ENCODE measurements around the gene CREB3L2.

- TF ChIP-seq, protein P1, sequence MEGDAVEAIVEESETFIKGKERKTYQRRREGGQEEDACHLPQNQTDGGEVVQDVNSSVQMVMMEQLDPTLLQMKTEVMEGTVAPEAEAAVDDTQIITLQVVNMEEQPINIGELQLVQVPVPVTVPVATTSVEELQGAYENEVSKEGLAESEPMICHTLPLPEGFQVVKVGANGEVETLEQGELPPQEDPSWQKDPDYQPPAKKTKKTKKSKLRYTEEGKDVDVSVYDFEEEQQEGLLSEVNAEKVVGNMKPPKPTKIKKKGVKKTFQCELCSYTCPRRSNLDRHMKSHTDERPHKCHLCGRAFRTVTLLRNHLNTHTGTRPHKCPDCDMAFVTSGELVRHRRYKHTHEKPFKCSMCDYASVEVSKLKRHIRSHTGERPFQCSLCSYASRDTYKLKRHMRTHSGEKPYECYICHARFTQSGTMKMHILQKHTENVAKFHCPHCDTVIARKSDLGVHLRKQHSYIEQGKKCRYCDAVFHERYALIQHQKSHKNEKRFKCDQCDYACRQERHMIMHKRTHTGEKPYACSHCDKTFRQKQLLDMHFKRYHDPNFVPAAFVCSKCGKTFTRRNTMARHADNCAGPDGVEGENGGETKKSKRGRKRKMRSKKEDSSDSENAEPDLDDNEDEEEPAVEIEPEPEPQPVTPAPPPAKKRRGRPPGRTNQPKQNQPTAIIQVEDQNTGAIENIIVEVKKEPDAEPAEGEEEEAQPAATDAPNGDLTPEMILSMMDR (IDR thresholded peaks at IDR 0.05) = no peak
- TF ChIP-seq EZH2 (IDR thresholded peaks at IDR 0.05; ENCODE audit: borderline replicate concordance, insufficient read depth, low read depth, low read length, poor library complexity, severe bottlenecking) = no peak
These were observed 138.9 kb downstream of the CREB3L2 start for GRCh38 chr7:137862964-137863363.

All from B cell (primary cell).